ENCODE data around the gene HTRA3. TPM values are rescaled to one million over a fixed set of nuclear protein-coding genes. Genes with fewer than 3 reads are reported as not detected.

HTRA3 gene
- total and polyA plus RNA-seq, 2 donors: 1.5 to 2.1 TPM

DNA sequence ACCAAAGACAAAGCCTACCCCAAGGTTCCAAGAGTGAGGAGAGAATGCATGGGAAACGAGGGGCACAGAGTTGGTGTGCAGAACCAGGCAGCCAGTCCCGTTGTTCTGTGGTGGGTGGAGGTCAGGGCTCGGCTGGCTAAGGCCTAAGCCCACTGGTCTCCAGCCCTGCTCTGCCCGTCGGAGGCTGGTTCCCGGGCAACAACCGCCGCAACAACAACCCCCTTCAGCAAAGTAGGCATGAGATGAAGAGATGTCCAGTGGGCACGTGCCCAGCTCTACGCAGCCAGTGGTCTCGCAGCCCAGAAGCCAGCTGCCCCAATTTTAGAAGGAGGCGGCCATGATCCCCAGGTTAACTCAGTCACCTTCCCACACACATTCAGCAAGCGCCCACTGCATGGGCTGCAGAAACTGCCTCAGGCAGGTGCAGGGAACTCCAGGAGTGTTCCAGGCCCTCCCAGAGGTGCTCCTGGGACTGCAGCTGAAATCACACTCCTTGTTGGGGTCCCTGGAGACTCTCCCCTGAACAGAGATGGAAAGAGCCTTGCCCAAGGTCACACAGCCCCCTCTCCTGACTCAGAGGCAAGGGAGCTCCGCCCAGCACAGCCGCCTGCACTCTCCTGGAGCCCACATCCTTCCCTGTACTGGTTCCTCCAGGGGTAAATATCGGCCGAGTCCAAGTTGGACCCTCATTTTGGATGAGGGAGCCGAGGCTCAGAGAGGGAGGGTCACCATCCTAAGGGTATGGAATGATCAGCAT, 25.4 kb upstream of the HTRA3 start:
- H3K36me3 ChIP-seq (ENCODE audit: control insufficient read depth in 2 of 2, insufficient read depth in 2 of 2, low read length in 1 of 2): peaks cover 41 to 42% of the 10 kb centered on the region in 2 donors
- H3K27ac ChIP-seq (ENCODE audit: low read depth in 1 of 2, low read length in 1 of 2): no peak overlapping the region
- H3K27me3 ChIP-seq (ENCODE audit: control insufficient read depth in 2 of 2, insufficient read depth in 1 of 2, low read length in 1 of 2): no peaks in the 10 kb centered on the region
- peaks cover 7 to 35% of the 10 kb centered on the region in 2 donors for H3K4me1 ChIP-seq (ENCODE audit: control insufficient read depth in 2 of 2, insufficient read depth in 2 of 2, low read length in 2 of 2)
- no peaks in the 10 kb centered on the region for H3K9me3 ChIP-seq (ENCODE audit: control insufficient read depth in 2 of 2, insufficient read depth in 1 of 2, low read length in 1 of 2)
- no peak for DNase-seq (ENCODE audit: low read depth in 6 of 9, low spot score in 9 of 9)
- H3K4me3 ChIP-seq (ENCODE audit: low read length in 2 of 2): no peak overlapping the region
- 95% methylated on average over 18 of the region's 18 CpGs for WGBS

DNA sequence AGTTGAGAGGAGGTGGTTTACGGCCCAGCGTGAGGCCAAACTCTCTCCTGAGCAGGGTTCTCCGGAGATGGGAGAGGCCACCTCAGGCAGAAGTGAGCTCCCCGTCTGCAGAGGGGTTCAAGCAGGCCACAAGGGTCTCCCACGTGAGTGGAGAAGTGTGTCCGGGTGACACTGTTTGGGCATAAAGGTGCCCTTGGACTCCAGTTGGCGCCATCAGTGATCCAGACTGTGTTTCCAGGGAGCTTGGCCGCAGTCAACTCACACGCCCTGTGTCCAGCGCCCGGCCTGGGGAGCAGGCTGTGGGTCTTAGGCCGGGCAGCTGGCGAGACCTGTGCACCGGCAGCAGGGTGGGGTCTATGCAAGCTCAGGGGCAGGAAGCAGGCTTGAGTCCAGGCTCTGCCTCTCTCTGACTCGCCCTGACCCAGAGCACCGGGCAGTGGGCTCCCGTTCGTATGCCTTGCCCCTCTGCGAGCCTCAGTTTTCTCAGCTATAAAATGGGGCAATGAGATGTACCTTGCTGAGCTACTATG, 24.6 kb upstream of the HTRA3 start:
- 97% methylated on average over 19 of the region's 19 CpGs for WGBS
- H3K4me1 ChIP-seq (ENCODE audit: control insufficient read depth in 2 of 2, insufficient read depth in 2 of 2, low read length in 2 of 2): peaks cover 7 to 27% of the 10 kb centered on the region in 2 donors
- no peak overlapping the region for H3K4me3 ChIP-seq (ENCODE audit: low read length in 2 of 2)
- peaks cover 33 to 34% of the 10 kb centered on the region in 2 donors for H3K36me3 ChIP-seq (ENCODE audit: control insufficient read depth in 2 of 2, insufficient read depth in 2 of 2, low read length in 1 of 2)
- no peak for DNase-seq (ENCODE audit: low read depth in 6 of 9, low spot score in 9 of 9)
- H3K27ac ChIP-seq (ENCODE audit: low read depth in 1 of 2, low read length in 1 of 2): no peak overlapping the region
- H3K9me3 ChIP-seq (ENCODE audit: control insufficient read depth in 2 of 2, insufficient read depth in 1 of 2, low read length in 1 of 2): no peaks in the 10 kb centered on the region
- H3K27me3 ChIP-seq (ENCODE audit: control insufficient read depth in 2 of 2, insufficient read depth in 1 of 2, low read length in 1 of 2): peaks cover 0 to under 1% of the 10 kb centered on the region in 2 donors

DNA sequence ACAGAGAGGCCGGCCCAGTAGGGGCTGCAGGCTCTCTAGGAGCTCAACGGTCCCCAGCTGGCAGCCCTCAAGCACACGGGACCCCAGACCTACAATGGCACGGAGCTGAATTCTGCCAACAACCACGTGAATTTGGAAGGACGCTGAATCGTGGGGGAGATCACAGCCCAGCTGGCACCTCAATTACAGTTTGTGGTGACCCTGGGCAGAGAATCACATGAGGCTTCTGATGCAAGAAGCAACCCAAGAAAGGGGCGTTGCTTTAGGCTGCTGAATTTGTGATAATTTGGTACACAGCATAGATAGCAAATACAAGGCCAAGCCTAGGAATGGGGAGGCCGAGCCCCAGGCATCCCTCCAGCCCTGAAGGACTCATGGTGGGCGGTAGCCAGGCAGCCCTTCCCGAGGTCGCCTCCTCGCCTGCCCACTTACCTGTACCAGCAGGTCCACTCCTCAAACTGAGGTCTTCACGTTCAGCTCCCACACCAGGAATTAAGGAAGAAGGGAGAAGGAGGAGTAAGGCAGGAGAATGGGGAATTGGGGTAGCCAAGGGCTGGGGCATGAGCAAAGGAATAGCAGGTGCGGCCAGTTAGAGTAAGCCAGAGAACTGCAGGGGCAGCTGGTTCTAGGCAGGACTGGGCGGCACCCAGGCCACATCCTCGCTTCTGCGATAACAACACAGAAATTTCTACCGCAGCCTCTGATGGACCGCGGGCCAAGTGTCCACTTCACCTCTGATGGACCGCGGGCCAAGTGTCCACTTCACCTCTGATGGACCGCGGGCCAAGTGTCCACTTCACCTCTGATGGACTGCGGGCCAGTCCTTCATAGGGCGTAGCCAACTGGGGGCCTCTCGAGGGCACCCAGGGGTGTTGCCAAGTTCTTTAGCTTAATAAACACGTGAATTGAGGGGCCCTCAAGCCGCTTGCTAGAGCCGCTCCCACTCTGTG, 23.4 kb upstream of the HTRA3 start:
- Histone ChIP-seq H3K27me3 (ENCODE audit: control insufficient read depth in 2 of 2, insufficient read depth in 1 of 2, low read length in 1 of 2) (peaks cover 0 to 2% of the 10 kb centered on the region in 2 donors), H3K27ac (ENCODE audit: low read depth in 1 of 2, low read length in 1 of 2) (no peak overlapping the region), H3K9me3 (ENCODE audit: control insufficient read depth in 2 of 2, insufficient read depth in 1 of 2, low read length in 1 of 2) (no peaks in the 10 kb centered on the region), H3K36me3 (ENCODE audit: control insufficient read depth in 2 of 2, insufficient read depth in 2 of 2, low read length in 1 of 2) (peaks cover 22% of the 10 kb centered on the region in 2 donors), H3K4me3 (ENCODE audit: low read length in 2 of 2) (no peak overlapping the region), H3K4me1 (ENCODE audit: control insufficient read depth in 2 of 2, insufficient read depth in 2 of 2, low read length in 2 of 2) (peaks cover 7 to 16% of the 10 kb centered on the region in 2 donors)
- WGBS: 95% methylated on average over 31 of the region's 31 CpGs
- no peak for DNase-seq (ENCODE audit: low read depth in 6 of 9, low spot score in 9 of 9)

DNA sequence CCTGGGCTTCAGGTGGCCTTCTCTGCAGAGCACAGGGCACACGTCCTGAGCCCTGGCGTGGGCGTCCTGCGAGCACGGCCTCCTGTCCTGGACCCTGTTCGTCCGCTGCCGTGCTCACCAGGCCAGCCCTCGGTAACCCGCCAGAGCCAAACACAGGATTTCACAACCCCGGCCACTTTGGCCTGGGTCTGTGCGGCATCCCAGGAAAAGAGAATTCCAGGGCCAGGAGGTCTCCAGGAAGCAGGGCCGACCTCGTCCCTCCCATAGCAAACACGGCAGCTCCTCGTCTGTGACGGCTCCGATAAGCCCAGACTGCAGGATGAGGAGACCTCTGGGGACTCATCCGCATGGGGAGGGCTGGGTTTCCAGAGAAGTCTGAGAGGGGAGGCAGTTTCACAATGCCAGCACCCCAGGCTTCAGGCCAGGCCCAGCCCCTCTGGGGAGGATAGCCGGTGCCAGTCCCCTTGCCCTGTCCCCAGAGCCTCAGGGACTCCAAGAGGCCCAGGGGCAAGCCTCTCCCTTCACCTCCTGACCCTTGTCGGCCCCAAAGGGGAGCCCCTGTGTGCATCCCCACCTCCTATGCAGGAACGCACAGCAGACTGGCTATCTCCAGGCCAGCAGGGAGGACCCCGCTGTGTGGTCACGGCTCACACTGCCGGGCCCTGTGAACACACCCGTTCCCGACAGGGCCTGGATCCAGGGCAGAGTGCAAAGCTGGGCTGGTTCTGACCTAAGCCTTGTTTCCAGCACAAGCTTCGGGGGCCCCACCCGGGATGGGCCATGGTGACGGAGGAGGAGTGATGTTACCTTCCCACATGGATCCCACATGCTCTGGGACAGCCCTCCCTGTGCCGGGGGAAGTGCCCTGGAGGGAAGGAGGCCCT, 22.3 kb upstream of the HTRA3 start:
- H3K27ac ChIP-seq (ENCODE audit: low read depth in 1 of 2, low read length in 1 of 2): no peak overlapping the region
- peaks cover 0 to 2% of the 10 kb centered on the region in 2 donors for H3K27me3 ChIP-seq (ENCODE audit: control insufficient read depth in 2 of 2, insufficient read depth in 1 of 2, low read length in 1 of 2)
- peaks cover 12 to 16% of the 10 kb centered on the region in 2 donors for H3K36me3 ChIP-seq (ENCODE audit: control insufficient read depth in 2 of 2, insufficient read depth in 2 of 2, low read length in 1 of 2)
- no peak overlapping the region for H3K4me3 ChIP-seq (ENCODE audit: low read length in 2 of 2)
- peaks cover 4 to 7% of the 10 kb centered on the region in 2 donors for H3K4me1 ChIP-seq (ENCODE audit: control insufficient read depth in 2 of 2, insufficient read depth in 2 of 2, low read length in 2 of 2)
- DNase-seq (ENCODE audit: low read depth in 6 of 9, low spot score in 9 of 9): no peak
- 97% methylated on average over 31 of the region's 31 CpGs for WGBS
- H3K9me3 ChIP-seq (ENCODE audit: control insufficient read depth in 2 of 2, insufficient read depth in 1 of 2, low read length in 1 of 2): no peaks in the 10 kb centered on the region

DNA sequence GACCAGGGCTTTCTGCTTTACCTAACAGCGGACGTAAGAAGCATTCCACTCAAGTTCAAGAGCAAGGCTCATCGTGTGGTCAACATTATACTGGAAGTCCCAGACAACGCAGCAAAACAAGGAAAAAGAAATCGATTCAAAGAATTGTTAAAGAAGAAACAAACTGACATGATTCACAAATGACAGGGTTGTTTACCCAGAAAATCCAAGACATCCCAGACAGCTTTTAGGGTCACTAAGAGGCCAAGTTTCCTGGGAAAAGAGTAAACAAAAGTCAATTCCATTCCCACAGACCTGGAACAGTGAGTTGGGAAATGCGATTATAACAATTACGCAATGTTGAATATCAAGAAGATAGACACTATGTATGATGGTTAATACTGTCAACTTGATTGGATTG, 21.5 kb upstream of the HTRA3 start:
- peaks cover 0 to 2% of the 10 kb centered on the region in 2 donors for H3K27me3 ChIP-seq (ENCODE audit: control insufficient read depth in 2 of 2, insufficient read depth in 1 of 2, low read length in 1 of 2)
- WGBS: 95% methylated on average over 7 of the region's 7 CpGs

DNA sequence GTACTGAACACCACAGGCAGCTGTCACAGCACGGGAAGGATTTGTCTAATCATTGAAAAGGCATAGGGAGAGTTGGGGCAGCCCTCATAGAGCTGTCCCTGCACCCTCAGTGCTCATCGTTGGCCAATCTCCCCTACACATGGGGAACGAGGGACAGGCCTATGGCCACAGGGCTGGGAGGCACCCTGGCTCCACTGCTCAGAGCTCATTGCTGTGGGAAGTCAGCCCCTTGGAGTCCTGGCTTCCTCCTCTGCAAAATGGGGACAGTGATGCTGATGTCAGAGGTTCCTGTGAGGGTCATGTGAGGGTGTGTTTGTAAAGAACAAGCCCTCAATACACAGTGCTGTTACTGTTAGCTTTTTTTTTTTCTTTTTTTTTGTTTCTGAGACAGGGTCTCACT, 19.3 kb upstream of the HTRA3 start:
- Histone ChIP-seq H3K4me3 (ENCODE audit: low read length in 2 of 2) (no peak overlapping the region), H3K4me1 (ENCODE audit: control insufficient read depth in 2 of 2, insufficient read depth in 2 of 2, low read length in 2 of 2) (peaks cover 0 to 8% of the 10 kb centered on the region in 2 donors), H3K9me3 (ENCODE audit: control insufficient read depth in 2 of 2, insufficient read depth in 1 of 2, low read length in 1 of 2) (no peaks in the 10 kb centered on the region), H3K27ac (ENCODE audit: low read depth in 1 of 2, low read length in 1 of 2) (no peak overlapping the region), H3K36me3 (ENCODE audit: control insufficient read depth in 2 of 2, insufficient read depth in 2 of 2, low read length in 1 of 2) (no peaks in the 10 kb centered on the region), H3K27me3 (ENCODE audit: control insufficient read depth in 2 of 2, insufficient read depth in 1 of 2, low read length in 1 of 2) (peaks cover 0 to 2% of the 10 kb centered on the region in 2 donors)
- WGBS: 92% methylated on average over 3 of the region's 3 CpGs
- DNase-seq (ENCODE audit: low read depth in 6 of 9, low spot score in 9 of 9): no peak

More for the DNA sequence above, 21.5 kb upstream of the HTRA3 start:
- H3K27ac ChIP-seq (ENCODE audit: low read depth in 1 of 2, low read length in 1 of 2): no peak overlapping the region
- H3K9me3 ChIP-seq (ENCODE audit: control insufficient read depth in 2 of 2, insufficient read depth in 1 of 2, low read length in 1 of 2): no peaks in the 10 kb centered on the region
- H3K36me3 ChIP-seq (ENCODE audit: control insufficient read depth in 2 of 2, insufficient read depth in 2 of 2, low read length in 1 of 2): peaks cover 4 to 8% of the 10 kb centered on the region in 2 donors
- no peak for DNase-seq (ENCODE audit: low read depth in 6 of 9, low spot score in 9 of 9)
- H3K4me3 ChIP-seq (ENCODE audit: low read length in 2 of 2): no peak overlapping the region
- peaks cover 0 to 6% of the 10 kb centered on the region in 2 donors for H3K4me1 ChIP-seq (ENCODE audit: control insufficient read depth in 2 of 2, insufficient read depth in 2 of 2, low read length in 2 of 2)

DNA sequence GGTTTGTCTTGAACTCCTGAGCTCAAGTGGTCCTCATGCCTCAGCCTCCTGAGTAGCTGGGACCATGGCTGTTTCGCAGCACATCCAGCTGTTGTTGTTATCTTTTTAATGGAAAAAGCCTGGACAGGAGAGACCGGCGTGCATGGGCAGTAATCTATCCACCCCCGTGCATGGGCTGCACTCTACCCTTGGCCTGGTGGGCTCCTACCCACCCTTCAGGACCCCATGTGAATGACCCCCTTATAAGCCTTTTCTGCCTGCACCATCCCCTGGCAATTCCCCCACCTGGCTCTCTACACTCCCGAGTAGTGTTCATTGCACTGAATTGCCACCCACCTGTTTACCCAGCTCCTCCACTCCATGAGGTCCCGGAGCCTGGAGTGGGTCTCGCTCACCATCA, 18.9 kb upstream of the HTRA3 start:
- H3K27ac ChIP-seq (ENCODE audit: low read depth in 1 of 2, low read length in 1 of 2): no peak overlapping the region
- H3K36me3 ChIP-seq (ENCODE audit: control insufficient read depth in 2 of 2, insufficient read depth in 2 of 2, low read length in 1 of 2): no peaks in the 10 kb centered on the region
- no peak for DNase-seq (ENCODE audit: low read depth in 6 of 9, low spot score in 9 of 9)
- no peaks in the 10 kb centered on the region for H3K9me3 ChIP-seq (ENCODE audit: control insufficient read depth in 2 of 2, insufficient read depth in 1 of 2, low read length in 1 of 2)
- 87% methylated on average over 7 of the region's 7 CpGs for WGBS
- H3K27me3 ChIP-seq (ENCODE audit: control insufficient read depth in 2 of 2, insufficient read depth in 1 of 2, low read length in 1 of 2): peaks cover 0 to 2% of the 10 kb centered on the region in 2 donors
- H3K4me3 ChIP-seq (ENCODE audit: low read length in 2 of 2): no peak overlapping the region
- H3K4me1 ChIP-seq (ENCODE audit: control insufficient read depth in 2 of 2, insufficient read depth in 2 of 2, low read length in 2 of 2): peaks cover 0 to 8% of the 10 kb centered on the region in 2 donors

DNA sequence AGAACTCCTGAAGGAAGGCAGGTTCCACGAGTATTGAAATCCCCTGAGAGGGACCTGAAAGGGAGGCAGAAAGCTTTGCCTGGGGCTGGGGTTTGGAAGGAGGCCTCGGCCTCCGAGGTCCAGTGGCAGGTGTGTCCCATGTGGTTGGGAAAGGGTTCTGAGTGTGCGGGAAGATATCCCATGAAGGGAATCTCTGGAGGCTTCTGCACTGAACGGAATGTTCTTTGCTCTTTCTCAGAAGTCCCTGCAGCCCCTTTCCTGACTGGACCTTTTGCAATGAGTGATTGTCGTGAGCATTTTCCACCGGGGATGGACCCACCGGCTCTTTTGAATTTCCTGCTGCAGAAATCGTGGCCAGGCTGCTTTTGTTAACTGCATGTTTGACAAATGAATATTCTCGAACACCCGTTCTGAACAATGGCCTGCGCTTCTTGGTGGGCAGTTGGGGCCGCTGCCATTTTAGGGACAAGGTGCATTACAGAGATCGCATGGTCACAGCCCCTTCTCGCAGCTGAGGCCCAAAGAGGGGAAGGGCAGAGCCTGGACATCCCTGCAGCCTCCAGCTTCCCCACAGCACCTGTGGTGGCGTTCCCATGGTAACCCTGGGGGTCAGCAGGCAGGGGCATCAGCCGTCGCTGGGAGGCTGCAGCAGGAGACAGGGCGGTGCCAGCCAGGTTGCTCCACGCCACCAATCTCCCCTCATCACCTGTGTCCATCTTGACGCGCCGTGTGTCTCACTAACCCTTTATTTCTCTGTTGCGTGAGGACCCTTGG, 18.3 kb upstream of the HTRA3 start:
- H3K27me3 ChIP-seq (ENCODE audit: control insufficient read depth in 2 of 2, insufficient read depth in 1 of 2, low read length in 1 of 2): peaks cover 0 to 2% of the 10 kb centered on the region in 2 donors
- H3K9me3 ChIP-seq (ENCODE audit: control insufficient read depth in 2 of 2, insufficient read depth in 1 of 2, low read length in 1 of 2): no peaks in the 10 kb centered on the region
- H3K27ac ChIP-seq (ENCODE audit: low read depth in 1 of 2, low read length in 1 of 2): no peak overlapping the region
- no peak overlapping the region for H3K4me3 ChIP-seq (ENCODE audit: low read length in 2 of 2)
- H3K4me1 ChIP-seq (ENCODE audit: control insufficient read depth in 2 of 2, insufficient read depth in 2 of 2, low read length in 2 of 2): peaks cover 0 to 8% of the 10 kb centered on the region in 2 donors
- H3K36me3 ChIP-seq (ENCODE audit: control insufficient read depth in 2 of 2, insufficient read depth in 2 of 2, low read length in 1 of 2): no peaks in the 10 kb centered on the region
- 95% methylated on average over 24 of the region's 24 CpGs for WGBS
- DNase-seq (ENCODE audit: low read depth in 6 of 9, low spot score in 9 of 9): no peak

Measured in thymus (tissue), 11 donors.